Activated CD4-positive, alpha-beta T cell treated with anti-CD3 and anti-CD28 coated beads, Interleukin-2, Interleukin-4, amounts not matched to agents 100 ng/mL and 50 ng/mL, durations not matched to agents 16 hours and 8 hours (primary cell): Measurements from ENCODE around the gene RMI1.

Experiments
- DNase-seq: peaks from one replicate; pipeline ENCODE4 v3.0.0-alpha.2; 2020; ENCODE audit warnings: low spot score

RMI1 gene

GRCh38 chr9:83969602-83970001 lies 11.0 kb upstream of the RMI1 start:
- no peak for DNase-seq

- DNase-seq = no peak
Measured at GRCh38 chr9:83971485-83971884, 9.1 kb upstream of the RMI1 start.

- DNase-seq = no peak
Measured at GRCh38 chr9:83972286-83972685, 8.3 kb upstream of the RMI1 start.

GRCh38 chr9:83975300-83975699 lies 5.3 kb upstream of the RMI1 start:
- DNase-seq = no peak

DNA sequence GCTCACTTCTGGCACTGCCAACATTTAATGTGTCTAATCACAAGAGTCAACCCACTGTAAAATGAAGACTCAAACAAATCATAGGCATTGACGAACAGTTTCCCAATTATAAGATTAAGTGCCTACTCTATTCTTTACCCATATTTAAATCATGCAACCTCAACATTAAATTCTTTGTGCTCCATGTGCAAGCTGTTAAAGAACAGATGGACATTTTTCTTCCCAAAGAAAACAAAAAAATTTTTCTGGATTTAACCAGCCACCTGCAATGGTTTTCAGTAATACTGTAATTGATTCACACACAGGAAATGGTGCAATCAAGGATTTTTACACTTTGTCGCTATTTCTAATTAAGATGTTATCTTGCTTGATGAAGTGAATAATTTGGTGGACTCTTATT lies 4.2 kb upstream of the RMI1 start:
- no peak for DNase-seq

DNA sequence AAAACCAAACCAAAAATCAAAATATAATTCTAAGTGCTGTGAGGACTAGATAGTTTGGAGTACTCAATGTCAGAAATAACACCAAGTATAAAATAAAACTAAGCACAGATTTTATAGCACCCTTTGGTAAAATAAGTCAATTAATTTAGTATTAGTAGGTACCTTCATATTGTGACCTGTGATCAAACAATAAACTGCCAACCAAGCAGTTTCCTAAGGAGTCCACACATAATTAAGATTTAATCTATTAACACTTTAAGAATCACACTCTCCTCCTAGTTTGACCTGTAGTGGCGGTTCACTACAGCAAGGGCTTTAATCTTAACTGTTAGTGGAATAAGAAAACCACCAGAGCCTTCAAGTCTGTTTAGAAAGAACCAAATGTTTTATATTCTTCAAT lies 3.4 kb upstream of the RMI1 start:
- DNase-seq = no peak

DNA sequence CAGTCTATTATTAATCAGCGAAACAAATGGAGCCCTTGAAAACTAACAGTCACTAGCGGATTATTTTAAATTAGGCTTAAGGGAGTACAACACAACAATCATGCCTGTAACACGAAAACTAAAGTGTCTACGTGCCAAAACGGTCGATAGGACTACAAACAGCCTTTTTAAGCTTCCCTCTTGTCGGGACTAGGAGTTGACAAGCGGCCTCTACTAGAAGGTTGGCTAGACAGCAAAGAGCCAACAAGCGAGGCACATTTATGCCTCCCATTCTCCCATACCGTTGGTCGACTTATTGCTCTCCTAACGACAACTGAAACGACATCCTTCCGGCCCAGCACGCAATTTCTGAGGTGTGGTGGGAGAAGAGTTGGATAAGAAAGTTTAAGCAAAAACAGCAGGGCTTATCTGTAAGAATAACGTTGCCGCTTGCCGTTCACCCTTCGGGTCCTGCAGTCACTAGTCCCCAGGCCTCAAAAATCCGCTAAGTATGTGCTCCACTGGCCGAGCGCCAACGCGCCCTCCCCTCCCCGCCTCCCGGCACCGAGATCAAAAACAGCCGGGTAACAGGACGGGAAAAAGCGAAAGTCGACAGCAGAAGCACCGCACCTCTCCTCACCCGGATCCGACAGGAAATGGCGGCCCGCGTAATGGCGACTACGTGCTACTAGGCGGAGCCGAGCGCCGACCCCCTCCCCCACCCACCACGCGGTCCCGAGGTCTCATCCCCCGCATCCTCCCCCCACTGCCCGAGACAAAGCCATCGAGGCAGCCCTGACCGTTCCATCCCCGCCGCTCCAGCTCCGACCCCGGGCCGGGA lies 1.4 kb upstream of the RMI1 start:
- DNase-seq = peak; percentile 91

GRCh38 chr9:83979812-83980394 lies 702 bp upstream of the RMI1 start, which contains the start of gene HNRNPK:
HNRNPK (minus strand) TSS chr9:83980215; CDS start chr9:83978252, 1,963 bp downstream.
- peak; percentile 98 for DNase-seq

- peak; percentile 44 for DNase-seq
Measured at GRCh38 chr9:83981126-83981871, 694 bp downstream of the RMI1 start.

DNA sequence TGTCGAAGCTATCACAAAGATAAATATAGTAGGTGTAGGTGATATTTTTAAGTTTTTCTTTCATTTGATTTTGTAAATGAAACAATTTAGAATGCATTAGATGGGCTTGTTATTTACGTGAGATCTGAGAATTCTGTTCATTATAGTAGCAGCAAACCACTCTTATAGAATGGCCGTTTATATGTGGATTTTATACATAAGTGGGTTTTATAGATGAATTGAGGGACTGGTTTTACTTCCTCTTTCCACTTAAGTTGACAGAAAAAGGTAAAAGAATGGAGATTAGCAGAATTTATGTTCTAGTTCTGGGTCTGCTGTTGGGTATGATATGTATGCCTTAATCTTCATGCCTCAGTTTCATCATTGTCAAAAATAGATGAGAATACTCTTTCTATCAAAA lies 5.6 kb downstream of the RMI1 start:
- DNase-seq = no peak

DNA sequence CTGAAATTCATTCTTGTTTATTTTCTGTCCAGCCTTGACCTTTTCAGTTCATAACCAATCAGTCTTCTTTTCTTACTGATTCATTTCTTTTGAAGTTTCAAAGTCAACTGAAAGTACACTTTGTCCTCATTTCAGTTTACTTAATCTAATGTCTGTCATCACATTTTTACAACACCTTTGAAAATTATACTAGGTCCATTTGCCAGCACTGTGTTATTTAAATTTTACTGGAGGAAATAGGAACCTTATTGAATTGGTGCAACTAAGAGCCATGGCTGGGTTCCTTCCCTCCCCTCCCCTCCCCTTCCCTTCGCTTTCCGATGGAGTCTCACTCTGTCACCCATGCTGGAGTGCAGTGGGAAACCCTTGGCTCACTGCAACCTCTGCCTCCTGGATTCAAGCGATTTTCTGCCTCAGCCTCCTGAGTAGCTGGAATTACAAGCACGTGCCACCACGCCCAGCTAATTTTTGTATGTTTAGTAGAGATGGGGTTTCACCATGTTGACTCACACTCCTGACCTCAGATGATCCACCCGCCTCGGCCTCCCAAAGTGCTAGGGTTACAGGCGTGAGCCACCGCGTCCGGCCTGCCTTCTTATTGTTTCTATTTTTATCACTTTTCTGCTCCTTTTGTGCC lies 6.3 kb downstream of the RMI1 start:
- DNase-seq = no peak

GRCh38 chr9:83987402-83987791 lies 6.8 kb downstream of the RMI1 start:
- no peak for DNase-seq

GRCh38 chr9:83988411-83988810 lies 7.8 kb downstream of the RMI1 start:
- no peak for DNase-seq

GRCh38 chr9:83991355-83991754 lies 10.8 kb downstream of the RMI1 start:
- DNase-seq = no peak

DNA sequence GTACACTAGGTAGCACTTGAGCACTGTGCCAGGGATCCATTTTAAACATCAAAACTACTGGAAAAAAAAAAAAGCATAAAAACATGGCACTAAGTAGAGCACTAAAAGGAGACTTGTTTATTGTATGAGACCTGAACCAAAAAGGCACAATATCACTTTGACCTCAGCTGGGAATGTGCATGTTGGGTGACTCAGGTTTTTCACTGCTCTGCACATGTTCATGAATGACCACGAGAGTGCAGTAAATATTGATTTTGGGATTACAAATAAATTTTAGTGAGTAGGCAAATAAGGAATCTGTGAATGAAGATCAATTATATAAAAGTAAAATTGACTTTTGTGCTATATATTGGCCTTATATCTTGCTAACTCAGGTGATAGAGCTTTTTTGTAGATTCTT lies 11.8 kb downstream of the RMI1 start:
- DNase-seq = no peak

- no peak for DNase-seq
Measured at GRCh38 chr9:83992901-83993300, 12.3 kb downstream of the RMI1 start.

GRCh38 chr9:83996126-83996525 lies 15.5 kb downstream of the RMI1 start:
- no peak for DNase-seq

GRCh38 chr9:83999141-83999918 lies 18.7 kb downstream of the RMI1 start:
- no peak for DNase-seq

DNA sequence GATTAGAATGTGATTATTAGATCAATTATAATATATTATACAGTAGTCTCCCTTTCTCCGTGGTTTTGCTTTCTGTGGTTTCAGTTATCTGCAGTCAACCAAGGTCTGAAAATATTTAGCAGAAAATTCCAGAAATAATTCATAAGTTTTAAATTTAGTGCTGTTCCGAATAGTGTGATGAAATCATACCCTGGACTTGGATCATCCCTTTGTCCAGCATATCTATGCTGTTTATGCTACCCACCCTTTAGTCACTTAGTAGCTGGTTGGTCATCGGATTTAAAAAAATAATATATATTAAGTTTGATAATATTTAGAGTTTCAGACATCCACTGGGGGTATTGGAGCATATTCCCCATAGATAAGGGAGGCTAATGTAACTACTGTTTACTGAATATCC lies 19.6 kb downstream of the RMI1 start:
- DNase-seq = no peak

- DNase-seq = no peak
Measured at GRCh38 chr9:84001621-84002020, 21.0 kb downstream of the RMI1 start.

GRCh38 chr9:84002344-84002743 lies 21.7 kb downstream of the RMI1 start:
- no peak for DNase-seq

DNA sequence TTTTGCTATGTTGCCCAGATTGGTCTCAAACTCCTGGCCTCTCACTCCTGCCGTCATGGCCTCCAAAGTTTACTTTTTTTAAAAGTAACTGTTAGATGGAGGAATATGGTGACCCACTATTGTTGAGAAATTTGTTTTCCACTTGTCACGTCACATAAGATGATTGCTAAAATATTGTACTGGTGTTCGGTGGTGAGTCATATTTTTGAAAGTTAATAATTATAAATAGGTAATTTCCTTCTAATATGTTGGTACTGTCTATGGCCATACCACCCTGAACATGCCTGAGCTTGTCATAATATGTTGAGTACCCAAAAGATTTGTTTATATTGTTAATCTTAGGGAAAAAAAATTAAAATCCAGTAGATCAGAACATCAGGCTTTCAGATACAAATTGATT lies 22.6 kb downstream of the RMI1 start:
- no peak for DNase-seq
